Measurements from ENCODE around the gene PARP9. TPM values are rescaled to one million over a fixed set of nuclear protein-coding genes. Genes with fewer than 3 reads are reported as not detected.

Gene PARP9
- total RNA-seq, 4 donors from 2014 or later = 19.0 to 84.0 (median 26.1) TPM

GRCh38 chr3:122548076-122548475, 16.0 kb downstream of the PARP9 start:
- ATAC-seq (ENCODE audit: low FRiP score) (no peak), DNase-seq (ENCODE audit: low spot score) (no peak)
- TF ChIP-seq CTCF (IDR thresholded peaks at IDR 0.05) = no peak

GRCh38 chr3:122546151-122546550, 17.9 kb downstream of the PARP9 start:
- ATAC-seq (ENCODE audit: low FRiP score) = no peak
- TF ChIP-seq CTCF (IDR thresholded peaks at IDR 0.05) = no peak

GRCh38 chr3:122538956-122539490, 25.1 kb downstream of the PARP9 start:
- no peak for TF ChIP-seq CTCF (IDR thresholded peaks at IDR 0.05)
- ATAC-seq (ENCODE audit: low FRiP score) (no peak), DNase-seq (ENCODE audit: low spot score) (no peak)

More at GRCh38 chr3:122546151-122546550, 17.9 kb downstream of the PARP9 start:
- no peak for DNase-seq (ENCODE audit: low spot score)

GRCh38 chr3:122536632-122537001, 27.5 kb downstream of the PARP9 start:
- DNase-seq (ENCODE audit: low spot score) (no peak), ATAC-seq (ENCODE audit: low FRiP score) (no peak)
- no peak for TF ChIP-seq CTCF (IDR thresholded peaks at IDR 0.05)

GRCh38 chr3:122535964-122536631, 28.0 kb downstream of the PARP9 start:
- ATAC-seq (ENCODE audit: low FRiP score) (no peak), DNase-seq (ENCODE audit: low spot score) (no peak)
- no peak for TF ChIP-seq CTCF (IDR thresholded peaks at IDR 0.05)

GRCh38 chr3:122533931-122534334, 30.2 kb downstream of the PARP9 start:
- no peak for DNase-seq (ENCODE audit: low spot score)
- no peak for ATAC-seq (ENCODE audit: low FRiP score)
- TF ChIP-seq CTCF (IDR thresholded peaks at IDR 0.05) = no peak

- ATAC-seq (ENCODE audit: low FRiP score) (no peak), DNase-seq (ENCODE audit: low spot score) (no peak)
- no peak for TF ChIP-seq CTCF (IDR thresholded peaks at IDR 0.05)
Observed at GRCh38 chr3:122533480-122533879, 30.6 kb downstream of the PARP9 start.

Measured in omental fat pad (tissue), 4 donors.